Karpas-422 (cell line): ENCODE data around the gene WDR31. TPM values are rescaled to one million over a fixed set of nuclear protein-coding genes. Genes with fewer than 3 reads are reported as not detected.
A peak's percentile ranks its signal among the peaks of the same experiment; 100 is the strongest.

Experiments used
- DNase-seq: peaks from one replicate; pipeline ENCODE4 v3.0.0-alpha.2; 2015
- H2AFZ ChIP-seq: fragments of 200-600 bp; sonication (generic); 2 replicates; pipeline ENCODE4 v1.6.1; 2014; ENCODE audit warnings: antibody characterized with exemption, low read length, mixed read lengths
- H3K27ac ChIP-seq: fragments of 200-600 bp; sonication (generic); 2 replicates; pipeline ENCODE4 v1.5.1; 2014; ENCODE audit warnings: mild to moderate bottlenecking, low read length, moderate library complexity
- H3K27me3 ChIP-seq: fragments of 200-600 bp; sonication (generic); 2 replicates; pipeline ENCODE4 v1.6.1; 2014; ENCODE audit warnings: low read length, mixed read lengths
- H3K36me3 ChIP-seq: fragments of 200-600 bp; sonication (generic); 2 replicates; pipeline ENCODE4 v1.6.1; 2014; ENCODE audit warnings: low read length, mixed read lengths; ENCODE audit not compliant: insufficient read depth
- H3K4me1 ChIP-seq: fragments of 200-600 bp; sonication (generic); 2 replicates; pipeline ENCODE4 v1.6.1; 2014; ENCODE audit warnings: mild to moderate bottlenecking, low read length, mixed read lengths
- H3K4me2 ChIP-seq: fragments of 200-600 bp; sonication (generic); 2 replicates; pipeline ENCODE4 v1.6.1; 2014; ENCODE audit warnings: low read length, low read depth, mild to moderate bottlenecking; ENCODE audit not compliant: poor library complexity, severe bottlenecking
- H3K4me3 ChIP-seq: fragments of 200-600 bp; sonication (generic); 2 replicates; pipeline ENCODE4 v1.5.1; 2014; ENCODE audit warnings: mild to moderate bottlenecking, antibody characterized with exemption, low read length, mixed read lengths
- H3K79me2 ChIP-seq: fragments of 200-600 bp; sonication (generic); 2 replicates; pipeline ENCODE4 v1.6.1; 2014; ENCODE audit warnings: mild to moderate bottlenecking, low read length, mixed read lengths
- H3K9ac ChIP-seq: fragments of 200-600 bp; sonication (generic); 2 replicates; pipeline ENCODE4 v1.6.0; 2014; ENCODE audit warnings: low read length
- H3K9me2 ChIP-seq: fragments of 200-600 bp; sonication (generic), shearing (Covaris generic); replicated peaks from 2 replicates; pipeline ENCODE4 v1.6.0; 2014; ENCODE audit warnings: mild to moderate bottlenecking, low read length, moderate library complexity; ENCODE audit not compliant: insufficient read depth
- H3K9me3 ChIP-seq: fragments of 300-700, 200-600 bp; sonication (generic); 2 replicates; pipeline ENCODE4 v1.6.1; 2014; ENCODE audit warnings: low read length, mixed read lengths
- H4K20me1 ChIP-seq: fragments of 200-600 bp; sonication (generic); 2 replicates; pipeline ENCODE4 v1.6.1; 2014; ENCODE audit warnings: mild to moderate bottlenecking, antibody characterized with exemption, low read length, low read depth; ENCODE audit not compliant: insufficient read depth
- total RNA-seq: library from RNA; depleted of rRNA; stranded (reverse); fragments of >200 nt; shearing (Covaris generic); gene quantifications from 2 replicates; pipeline ENCODE4 v1.2.3, GENCODE V29; 2014; ENCODE audit warnings: low replicate concordance

Gene WDR31
- total RNA-seq, 1 experiment from 2014 or later, result 0.56 TPM

GRCh38 chr9:113361304-113362018, 21.4 kb upstream of the WDR31 start:
- H2AFZ ChIP-seq, result no peak overlapping the region
- no peaks in the 10 kb centered on the region for H3K9me3 ChIP-seq
- H3K79me2 ChIP-seq, result no peaks in the 10 kb centered on the region
- no peaks in the 10 kb centered on the region for H3K9me2 ChIP-seq
- H4K20me1 ChIP-seq, result no peaks in the 10 kb centered on the region
- no peak overlapping the region for H3K4me3 ChIP-seq
- no peak overlapping the region for H3K9ac ChIP-seq
- no peaks in the 10 kb centered on the region for H3K27me3 ChIP-seq
- no peaks in the 10 kb centered on the region for H3K4me1 ChIP-seq
- H3K4me2 ChIP-seq, result no peak overlapping the region
- H3K36me3 ChIP-seq, result no peaks in the 10 kb centered on the region
- no peak for DNase-seq
- no peak overlapping the region for H3K27ac ChIP-seq

DNA sequence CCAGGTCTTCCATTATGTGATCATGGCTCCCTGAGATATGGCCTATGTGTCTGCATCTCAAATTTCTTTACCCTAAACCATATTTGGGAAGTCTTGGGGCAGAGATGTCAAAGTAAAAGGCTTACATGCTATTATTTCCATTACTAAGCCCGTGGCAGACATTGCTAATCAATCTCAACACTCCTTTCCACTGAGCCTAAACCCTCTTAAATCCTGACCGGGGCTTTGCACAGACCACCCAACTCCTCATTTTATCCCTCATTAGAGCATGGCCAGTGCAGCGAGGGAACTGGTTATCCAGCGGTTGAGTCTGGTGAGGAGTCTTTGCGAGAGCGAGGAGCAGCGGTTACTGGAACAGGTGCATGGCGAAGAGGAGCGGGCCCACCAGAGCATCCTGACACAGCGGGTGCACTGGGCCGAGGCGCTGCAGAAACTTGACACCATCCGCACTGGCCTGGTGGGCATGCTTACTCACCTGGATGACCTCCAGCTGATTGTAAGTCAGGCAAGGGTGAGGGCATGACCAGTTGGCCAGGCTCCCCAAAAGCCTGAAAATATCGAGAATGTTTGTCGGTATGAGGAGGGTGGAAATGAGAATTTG, 20.3 kb upstream of the WDR31 start:
- Histone ChIP-seq H3K36me3 (no peaks in the 10 kb centered on the region), H3K9me3 (no peaks in the 10 kb centered on the region), H3K27me3 (no peaks in the 10 kb centered on the region), H3K4me1 (no peaks in the 10 kb centered on the region), H3K79me2 (no peaks in the 10 kb centered on the region), H3K27ac (no peak overlapping the region), H3K4me2 (no peak overlapping the region), H4K20me1 (no peaks in the 10 kb centered on the region), H3K9ac (no peak overlapping the region), H3K9me2 (no peaks in the 10 kb centered on the region), H2AFZ (no peak overlapping the region), H3K4me3 (no peak overlapping the region)
- no peak for DNase-seq

DNA sequence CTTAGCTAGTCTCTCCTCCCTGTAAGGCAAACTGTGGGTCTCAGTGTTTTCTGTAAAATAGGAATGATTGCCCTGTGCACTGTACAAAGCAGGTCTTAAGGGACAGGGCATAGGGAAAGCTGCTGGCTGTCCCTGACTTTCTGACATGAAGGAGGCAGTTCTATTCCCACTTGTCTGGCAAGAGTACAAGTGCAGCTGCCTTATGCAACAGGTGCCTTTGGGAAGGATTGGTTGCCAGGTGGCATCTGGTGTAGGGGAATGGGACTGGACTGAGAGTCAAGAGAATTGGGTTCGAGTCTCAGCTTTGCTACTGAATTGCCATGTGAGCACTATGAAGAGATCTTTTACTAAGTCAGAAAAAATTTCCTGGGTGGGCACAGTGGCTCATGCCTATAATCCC, 19.3 kb upstream of the WDR31 start:
- Histone ChIP-seq H2AFZ (no peak overlapping the region), H3K9ac (no peak overlapping the region)

GRCh38 chr9:113356686-113357292, 16.7 kb upstream of the WDR31 start:
- Histone ChIP-seq H3K9me2 (no peaks in the 10 kb centered on the region), H3K27ac (no peak overlapping the region), H3K4me1 (no peaks in the 10 kb centered on the region), H3K4me2 (no peak overlapping the region), H4K20me1 (no peaks in the 10 kb centered on the region), H3K27me3 (no peaks in the 10 kb centered on the region), H3K9ac (no peak overlapping the region), H3K9me3 (no peaks in the 10 kb centered on the region), H3K36me3 (no peaks in the 10 kb centered on the region), H3K79me2 (no peaks in the 10 kb centered on the region), H3K4me3 (no peak overlapping the region), H2AFZ (no peak overlapping the region)
- no peak for DNase-seq

More for the DNA sequence above, 19.3 kb upstream of the WDR31 start:
- no peaks in the 10 kb centered on the region for H3K9me2 ChIP-seq
- DNase-seq, result no peak
- H3K4me3 ChIP-seq, result no peak overlapping the region
- no peak overlapping the region for H3K27ac ChIP-seq
- H4K20me1 ChIP-seq, result no peaks in the 10 kb centered on the region
- H3K9me3 ChIP-seq, result no peaks in the 10 kb centered on the region
- no peak overlapping the region for H3K4me2 ChIP-seq
- H3K4me1 ChIP-seq, result no peaks in the 10 kb centered on the region
- no peaks in the 10 kb centered on the region for H3K79me2 ChIP-seq
- no peaks in the 10 kb centered on the region for H3K27me3 ChIP-seq
- no peaks in the 10 kb centered on the region for H3K36me3 ChIP-seq

DNA sequence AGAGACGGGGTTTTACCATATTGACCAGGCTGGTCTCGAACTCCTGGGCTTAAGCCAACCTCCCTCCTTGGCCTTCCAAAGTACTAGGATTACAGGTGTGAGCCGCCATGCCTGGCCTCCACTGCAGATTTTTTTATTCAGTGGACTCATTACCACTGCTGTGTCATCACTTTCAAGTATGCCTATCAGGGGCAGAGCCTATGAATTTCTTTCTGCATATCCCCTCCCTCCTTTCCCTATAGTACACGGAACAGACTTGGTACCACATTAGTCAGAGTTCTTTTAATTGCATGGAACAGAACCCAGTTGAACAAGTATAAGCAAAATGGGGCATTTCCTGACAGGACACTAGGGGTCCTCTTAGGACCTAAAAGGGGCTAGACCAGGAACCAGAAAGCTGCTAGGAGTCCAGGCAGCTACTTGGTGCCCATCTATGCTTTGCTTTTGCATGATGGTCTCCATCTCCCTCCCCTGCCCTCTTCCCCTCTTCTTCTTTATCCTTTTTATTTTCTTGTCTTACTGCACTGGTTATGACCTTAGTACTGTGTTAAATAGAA, 15.0 kb upstream of the WDR31 start:
- Histone ChIP-seq H3K27me3 (no peaks in the 10 kb centered on the region), H4K20me1 (no peaks in the 10 kb centered on the region), H3K4me3 (no peak overlapping the region), H3K27ac (no peak overlapping the region), H3K36me3 (no peaks in the 10 kb centered on the region), H2AFZ (no peak overlapping the region), H3K9me2 (no peaks in the 10 kb centered on the region), H3K9me3 (no peaks in the 10 kb centered on the region), H3K4me2 (no peak overlapping the region), H3K9ac (no peak overlapping the region), H3K4me1 (peaks cover 8% of the 10 kb centered on the region), H3K79me2 (no peaks in the 10 kb centered on the region)
- peak; percentile 51 for DNase-seq

GRCh38 chr9:113352411-113352810, 12.3 kb upstream of the WDR31 start:
- Histone ChIP-seq H3K27ac (no peak overlapping the region), H3K4me2 (no peak overlapping the region), H3K9me3 (no peaks in the 10 kb centered on the region), H3K27me3 (no peaks in the 10 kb centered on the region), H3K4me1 (peaks cover 8% of the 10 kb centered on the region), H3K9me2 (no peaks in the 10 kb centered on the region), H3K36me3 (no peaks in the 10 kb centered on the region), H3K4me3 (no peak overlapping the region), H2AFZ (no peak overlapping the region), H3K79me2 (no peaks in the 10 kb centered on the region), H3K9ac (no peak overlapping the region), H4K20me1 (no peaks in the 10 kb centered on the region)
- no peak for DNase-seq

DNA sequence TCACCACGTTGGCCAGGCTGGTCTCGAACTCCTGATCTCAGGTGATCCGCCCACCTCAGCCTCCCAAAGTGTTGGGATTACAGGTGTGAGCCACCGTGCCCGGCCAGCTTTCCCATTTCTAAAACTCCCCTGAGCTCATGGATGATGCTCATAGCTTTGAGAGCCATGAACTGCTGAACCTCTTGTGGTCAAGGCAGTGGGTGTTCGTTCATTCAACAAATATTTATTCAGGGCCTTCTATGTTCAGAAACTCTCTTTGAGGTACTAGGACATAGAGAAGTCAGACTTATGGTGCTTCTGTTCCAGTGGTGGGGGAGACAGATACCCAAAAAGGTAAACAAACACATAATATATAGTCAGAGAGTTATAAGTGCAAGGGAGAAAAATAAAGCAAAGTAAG, 11.9 kb upstream of the WDR31 start:
- Histone ChIP-seq H3K27ac (no peak overlapping the region), H3K4me2 (no peak overlapping the region), H3K9me3 (no peaks in the 10 kb centered on the region), H4K20me1 (no peaks in the 10 kb centered on the region), H3K79me2 (no peaks in the 10 kb centered on the region), H3K4me3 (no peak overlapping the region), H3K4me1 (peaks cover 8% of the 10 kb centered on the region), H3K9me2 (no peaks in the 10 kb centered on the region), H3K27me3 (no peaks in the 10 kb centered on the region), H2AFZ (no peak overlapping the region), H3K9ac (no peak overlapping the region), H3K36me3 (no peaks in the 10 kb centered on the region)
- DNase-seq, result no peak

DNA sequence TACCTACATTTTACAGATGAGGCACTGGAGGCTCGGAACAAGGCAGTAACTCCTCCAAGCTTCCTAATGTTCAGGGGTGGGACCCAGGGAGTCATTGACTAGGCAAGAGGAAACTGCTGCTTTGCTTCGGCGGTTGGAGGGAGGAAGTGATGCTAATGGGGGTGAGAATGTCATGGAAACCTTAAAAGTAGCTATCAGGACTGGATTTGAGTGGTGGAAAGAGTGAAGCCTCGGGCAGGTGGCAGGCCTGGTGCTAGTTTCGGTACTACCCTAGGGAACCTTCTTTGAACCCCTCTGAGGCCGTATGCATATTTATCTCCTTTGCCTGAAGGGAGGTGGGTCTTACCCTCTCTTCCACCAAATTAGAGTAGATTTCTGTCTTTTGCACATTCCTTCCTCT, 10.9 kb upstream of the WDR31 start:
- DNase-seq, result no peak
- Histone ChIP-seq H3K9ac (no peak overlapping the region), H3K4me2 (no peak overlapping the region), H3K36me3 (no peaks in the 10 kb centered on the region), H4K20me1 (no peaks in the 10 kb centered on the region), H3K27me3 (no peaks in the 10 kb centered on the region), H3K27ac (no peak overlapping the region), H3K9me3 (no peaks in the 10 kb centered on the region), H2AFZ (no peak overlapping the region), H3K9me2 (no peaks in the 10 kb centered on the region), H3K79me2 (no peaks in the 10 kb centered on the region), H3K4me1 (peaks cover 8% of the 10 kb centered on the region), H3K4me3 (no peak overlapping the region)
